Activated naive CD8-positive, alpha-beta T cell treated with anti-CD3 and anti-CD28 coated beads, Interleukin-2, amount 50 U/mL, for 16 hours (primary cell): ENCODE results near the gene HOOK2.
"Not testable (repeated sequence)": the region's sequence is repeated elsewhere in the genome, so short reads cannot be mapped to it uniquely, and the experiment has no call there.

Experiments used
- DNase-seq: peaks from one replicate; pipeline ENCODE4 v3.0.0-alpha.2; 2020; ENCODE audit warnings: low read depth, low spot score

HOOK2 gene

GRCh38 chr19:12752056-12752781 is 23.1 kb downstream of the HOOK2 start:
- no peak for DNase-seq

- no peak for DNase-seq
Observed at GRCh38 chr19:12751635-12752034, 23.7 kb downstream of the HOOK2 start, which contains the start of gene BEST2. TSS of gene BEST2 (plus strand) at chr19:12751791. CDS start at chr19:12752593, 802 bp downstream.

DNA sequence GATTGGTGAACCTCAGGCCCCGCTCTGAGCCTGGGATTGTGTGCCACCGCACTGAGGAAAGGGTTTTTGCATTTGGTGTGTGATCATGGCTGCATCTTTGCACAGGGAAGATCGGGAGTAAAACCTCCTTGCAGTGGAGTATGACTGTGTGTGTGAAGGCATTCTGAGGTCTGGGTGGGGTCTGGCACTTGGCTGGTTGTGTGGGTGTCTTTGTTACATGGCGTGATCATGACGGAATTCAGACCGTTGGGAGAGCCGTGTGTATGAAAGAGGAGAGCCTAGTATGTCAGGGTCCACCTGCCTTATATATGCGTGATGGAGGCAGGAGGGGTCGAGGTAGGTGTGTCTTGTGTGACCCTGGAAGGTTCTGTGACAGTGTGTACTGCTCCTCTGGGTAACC is 24.5 kb downstream of the HOOK2 start:
- DNase-seq = no peak

DNA sequence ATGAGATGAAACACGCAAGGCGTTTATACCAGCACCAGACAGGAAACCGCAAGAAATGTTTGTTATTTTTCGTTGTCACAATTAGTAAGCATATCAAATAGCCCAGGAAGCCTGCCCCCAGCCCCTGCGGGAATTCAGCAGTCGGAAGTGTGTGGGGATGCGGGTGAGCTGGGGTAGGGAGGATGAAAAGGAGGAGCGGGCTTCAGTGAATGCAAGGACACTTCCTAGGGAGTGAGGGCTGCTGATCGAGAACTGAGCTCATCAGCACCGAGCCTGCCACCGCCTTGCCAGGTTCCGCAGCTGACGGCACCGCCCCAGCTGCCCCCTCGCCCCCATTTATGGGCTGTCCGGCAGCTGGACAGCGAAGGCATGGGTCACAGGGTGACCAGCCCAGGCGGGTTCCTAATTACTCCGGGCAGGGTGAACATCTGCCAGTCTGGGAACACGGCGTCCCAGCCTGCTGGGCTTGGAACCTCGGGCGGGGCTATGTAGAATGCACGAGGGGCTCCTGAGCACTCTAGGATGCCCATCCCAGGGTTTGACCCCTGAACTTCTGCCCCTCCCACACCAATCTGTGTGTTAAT is 25.3 kb downstream of the HOOK2 start:
- DNase-seq = no peak

GRCh38 chr19:12748489-12748888 is 26.9 kb downstream of the HOOK2 start:
- DNase-seq = no peak

GRCh38 chr19:12745166-12745897 is 30.0 kb downstream of the HOOK2 start:
- DNase-seq = no peak

DNA sequence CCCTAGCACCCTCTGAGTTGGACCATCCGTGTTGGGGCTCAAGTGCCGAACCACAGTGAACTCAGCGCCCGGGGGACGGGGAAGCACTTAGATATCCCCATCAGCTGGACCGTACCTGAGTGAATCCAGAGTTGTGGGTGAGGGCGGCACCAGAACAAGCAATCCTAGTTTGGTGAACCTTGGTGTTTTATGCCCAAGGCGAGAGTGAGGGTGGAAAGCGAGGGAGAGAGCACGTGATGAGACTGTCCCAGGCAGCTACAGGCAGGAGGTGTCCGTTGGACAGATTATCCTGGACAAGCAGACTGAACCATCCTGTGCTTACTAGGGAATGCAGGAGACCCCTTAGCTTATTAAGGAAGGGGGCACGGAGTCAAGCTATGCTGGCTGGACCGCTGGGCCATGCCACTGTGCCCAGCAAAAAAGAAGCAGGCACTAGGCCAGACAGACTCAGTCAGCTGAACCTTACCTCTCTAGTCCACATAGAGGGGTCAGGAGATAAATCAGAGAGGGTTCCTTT is 37.5 kb downstream of the HOOK2 start:
- no peak for DNase-seq

DNA sequence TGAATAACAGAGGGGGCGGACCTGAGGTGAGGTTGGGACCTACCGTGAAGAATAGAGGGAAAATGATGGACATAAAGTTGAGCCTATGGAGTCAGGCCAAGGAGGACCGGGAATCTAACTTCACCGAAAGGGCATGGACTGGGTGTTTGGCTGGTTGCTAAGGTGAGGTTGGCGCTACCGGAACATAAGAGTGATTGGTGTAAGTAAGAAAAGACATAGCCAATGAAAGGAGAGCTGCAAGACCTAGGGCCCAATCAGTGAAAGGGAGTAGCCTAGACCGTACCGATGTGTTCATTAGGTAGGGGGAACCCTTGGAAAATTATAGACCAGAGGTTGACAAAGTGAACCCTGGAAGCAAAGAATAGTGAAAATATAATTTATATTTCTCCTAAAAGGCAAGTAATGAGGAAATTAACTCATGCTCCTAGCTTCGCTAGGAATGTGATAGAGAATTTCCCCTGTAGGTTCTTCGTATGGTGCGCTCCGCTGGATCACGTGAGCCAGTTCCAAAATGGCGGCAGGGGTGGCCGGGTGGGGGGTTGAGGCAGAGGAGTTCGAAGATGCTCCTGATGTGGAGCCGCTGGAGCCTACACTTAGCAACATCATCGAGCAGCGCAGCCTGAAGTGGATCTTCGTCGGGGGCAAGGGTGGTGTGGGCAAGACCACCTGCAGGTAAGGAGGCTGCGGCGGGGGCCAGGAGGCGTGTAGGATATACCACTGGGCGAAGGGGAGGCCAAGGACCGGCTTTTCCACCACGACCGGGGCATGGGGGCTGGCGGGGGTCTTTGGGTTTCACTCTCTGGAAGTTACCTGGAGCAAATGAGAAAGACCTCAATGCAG is 38.1 kb downstream of the HOOK2 start, which contains the start of gene GET3:
Gene GET3, plus strand, starts transcription at position 503 of the 840 bp plus-strand sequence. Its CDS starts 9 bp downstream, at position 512.
- peak; percentile 56 for DNase-seq

DNA sequence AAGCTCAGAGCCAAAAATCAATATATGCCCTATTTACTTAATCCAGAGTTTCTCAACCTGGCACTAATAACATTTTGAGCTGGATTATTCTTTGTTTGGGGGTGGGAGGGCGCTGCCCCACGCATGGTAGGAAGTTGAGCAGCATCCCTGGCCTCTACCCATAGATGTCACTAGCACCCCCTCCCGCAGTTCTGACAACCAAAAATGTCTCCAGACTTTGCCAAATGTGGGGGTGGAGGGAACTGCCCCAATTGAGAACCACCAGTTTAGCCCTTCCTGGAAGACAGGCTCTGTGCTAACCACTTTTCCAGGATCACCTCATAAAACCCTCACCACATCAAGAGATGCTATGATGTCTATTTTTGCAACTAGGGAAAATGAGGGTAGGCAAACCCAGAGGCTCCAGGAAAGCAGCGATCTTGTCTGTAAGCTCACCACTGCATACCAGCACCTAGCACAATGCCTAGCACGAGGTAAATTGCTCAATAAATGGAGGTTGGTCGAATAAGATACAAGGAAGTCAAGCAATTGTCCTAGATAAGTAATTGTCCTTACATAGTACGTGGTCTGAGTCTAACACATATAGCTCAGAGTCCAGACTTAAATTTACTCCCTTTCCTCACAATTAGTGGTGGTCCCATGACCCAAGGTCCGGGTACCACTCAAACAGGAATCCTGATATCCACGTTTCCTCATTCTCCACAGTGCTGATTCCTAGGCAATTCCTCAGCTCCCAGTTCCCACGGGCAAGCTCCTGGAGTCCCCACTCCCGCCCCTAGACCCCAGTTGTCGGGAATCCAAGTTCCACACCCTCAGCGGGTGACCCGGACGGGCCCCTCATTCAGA is 41.8 kb downstream of the HOOK2 start:
- DNase-seq = no peak

DNA sequence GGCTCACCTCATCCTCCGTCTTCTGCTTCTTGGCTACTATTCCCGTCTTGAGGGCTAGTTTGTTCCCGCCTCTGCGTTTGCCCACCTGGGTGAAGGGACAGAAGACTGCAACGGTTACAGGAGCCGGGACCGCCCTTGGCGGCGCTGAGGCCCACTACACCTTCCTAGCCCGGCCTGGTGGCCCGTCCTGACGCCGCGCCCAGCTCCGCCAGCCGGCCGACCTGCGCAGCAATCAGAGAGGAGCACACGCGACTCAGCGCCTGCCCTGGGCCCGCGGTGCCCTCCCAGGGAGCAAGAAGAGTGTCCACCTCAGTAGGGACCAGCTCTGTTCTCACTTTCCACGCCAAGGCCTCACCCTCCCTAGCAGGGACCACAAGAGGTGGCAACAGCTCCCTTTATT is 44.0 kb downstream of the HOOK2 start:
- DNase-seq = no peak

DNA sequence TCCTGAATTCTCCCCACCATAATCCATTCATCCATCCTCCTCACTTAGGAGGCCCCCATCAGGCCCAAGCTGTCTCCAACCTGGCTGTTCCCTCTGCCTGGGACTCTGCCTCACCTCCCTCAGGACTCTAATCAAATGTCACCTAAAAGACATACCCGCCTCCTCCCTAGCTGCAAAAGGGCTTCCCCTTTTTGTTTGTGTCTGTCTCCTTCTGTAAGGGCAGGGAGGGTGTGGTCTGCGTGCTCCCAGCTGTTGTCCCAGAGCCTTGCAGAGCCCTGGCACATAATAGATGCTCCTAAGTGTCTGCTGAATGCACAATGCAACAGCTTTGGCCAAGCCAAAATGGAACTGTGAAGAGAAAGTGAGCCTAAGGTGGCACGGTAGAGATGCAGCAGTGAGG is 45.3 kb downstream of the HOOK2 start:
- no peak for DNase-seq

GRCh38 chr19:12727745-12728433 is 47.5 kb downstream of the HOOK2 start:
- DNase-seq = no peak

- no peak for DNase-seq
Observed at GRCh38 chr19:12726988-12727316, 48.4 kb downstream of the HOOK2 start.

DNA sequence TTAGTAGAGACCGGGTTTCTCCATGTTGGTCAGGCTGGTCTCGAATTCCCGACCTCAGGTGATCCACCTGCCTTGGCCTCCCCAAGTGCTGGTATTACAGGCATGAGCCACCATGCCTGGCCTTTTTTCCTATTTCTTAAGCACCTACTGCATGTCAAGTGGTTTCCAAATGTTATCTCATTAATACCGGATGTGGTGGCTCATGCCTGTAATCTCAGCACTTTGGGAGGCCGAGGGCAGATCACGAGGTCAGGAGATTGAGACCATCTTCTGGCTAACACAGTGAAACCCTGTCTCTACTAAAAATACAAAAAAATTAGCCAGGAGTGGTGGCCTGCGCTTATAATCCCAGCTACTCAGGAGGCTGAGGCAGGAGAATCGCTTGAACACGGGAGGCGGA is 49.7 kb downstream of the HOOK2 start:
- not testable (repeated sequence) for DNase-seq

- DNase-seq = peak; percentile 51
Observed at GRCh38 chr19:12723641-12724426, 51.5 kb downstream of the HOOK2 start, which contains the start of gene TNPO2. TSS of gene TNPO2 (minus strand) at chr19:12723932. CDS start at chr19:12720977, 2,955 bp downstream.

GRCh38 chr19:12723381-12723640 is 52.0 kb downstream of the HOOK2 start:
- DNase-seq = no peak

DNA sequence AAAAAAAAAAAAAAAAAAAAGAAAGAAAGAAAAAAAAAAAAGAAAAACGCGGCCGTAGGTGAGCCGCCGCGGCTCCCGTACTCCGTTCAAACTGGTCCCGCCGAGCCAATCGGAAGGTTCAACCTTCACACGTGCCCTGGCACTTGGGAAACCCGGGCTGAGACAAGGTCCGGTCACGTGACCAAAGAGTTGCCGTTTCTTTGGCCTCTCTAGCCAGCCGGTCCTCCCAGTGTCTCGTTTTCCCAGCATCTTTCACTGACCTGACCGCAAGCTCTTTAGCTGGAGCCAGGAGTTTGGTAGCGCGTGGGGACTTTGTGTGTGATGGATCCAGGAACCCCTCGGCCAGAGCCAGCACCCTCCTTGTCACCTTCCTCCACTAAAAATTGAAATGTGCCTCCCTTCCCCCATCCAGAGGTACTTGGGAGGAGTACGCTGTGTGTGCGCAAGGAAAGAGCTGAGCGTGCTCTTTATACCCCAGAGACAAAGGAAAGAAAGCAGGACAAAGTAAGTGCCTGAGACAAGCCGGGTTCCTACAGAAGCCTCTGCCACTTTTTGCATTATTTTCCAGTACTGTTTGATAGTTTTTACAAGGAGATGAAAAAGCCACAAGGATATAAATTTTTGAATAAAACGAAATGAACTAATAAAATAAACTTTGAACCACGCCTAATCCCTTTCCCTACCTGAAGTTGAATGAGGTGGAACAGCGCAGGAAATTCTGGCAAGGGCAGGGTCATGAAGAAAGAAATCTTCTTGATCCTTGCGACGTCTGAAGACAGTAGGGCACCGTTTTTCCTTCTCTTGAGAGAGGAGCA is 52.6 kb downstream of the HOOK2 start:
- peak; percentile 79 for DNase-seq
